ENCODE results near the gene RASAL1.

Gene RASAL1

GRCh38 chr12:113135178-113136127, at the start of gene RASAL1:
TSS of gene RASAL1 (minus strand) at chr12:113135761. CDS start at chr12:113135462, 299 bp downstream.
- no peak for DNase-seq (ENCODE audit: extremely low read depth, low read depth)
- H3K4me3 ChIP-seq (replicated peaks; ENCODE audit: low read depth, low read length): no peak within 1 kb of the TSS
- TF ChIP-seq, protein P1, sequence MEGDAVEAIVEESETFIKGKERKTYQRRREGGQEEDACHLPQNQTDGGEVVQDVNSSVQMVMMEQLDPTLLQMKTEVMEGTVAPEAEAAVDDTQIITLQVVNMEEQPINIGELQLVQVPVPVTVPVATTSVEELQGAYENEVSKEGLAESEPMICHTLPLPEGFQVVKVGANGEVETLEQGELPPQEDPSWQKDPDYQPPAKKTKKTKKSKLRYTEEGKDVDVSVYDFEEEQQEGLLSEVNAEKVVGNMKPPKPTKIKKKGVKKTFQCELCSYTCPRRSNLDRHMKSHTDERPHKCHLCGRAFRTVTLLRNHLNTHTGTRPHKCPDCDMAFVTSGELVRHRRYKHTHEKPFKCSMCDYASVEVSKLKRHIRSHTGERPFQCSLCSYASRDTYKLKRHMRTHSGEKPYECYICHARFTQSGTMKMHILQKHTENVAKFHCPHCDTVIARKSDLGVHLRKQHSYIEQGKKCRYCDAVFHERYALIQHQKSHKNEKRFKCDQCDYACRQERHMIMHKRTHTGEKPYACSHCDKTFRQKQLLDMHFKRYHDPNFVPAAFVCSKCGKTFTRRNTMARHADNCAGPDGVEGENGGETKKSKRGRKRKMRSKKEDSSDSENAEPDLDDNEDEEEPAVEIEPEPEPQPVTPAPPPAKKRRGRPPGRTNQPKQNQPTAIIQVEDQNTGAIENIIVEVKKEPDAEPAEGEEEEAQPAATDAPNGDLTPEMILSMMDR (IDR thresholded peaks at IDR 0.05; ENCODE audit: low read depth, low read length, missing control alignments): peak; percentile 28

- TF ChIP-seq, protein P1 (IDR thresholded peaks at IDR 0.05; ENCODE audit: low read depth, low read length, missing control alignments): no peak
- DNase-seq (ENCODE audit: extremely low read depth, low read depth): peak; percentile 82
- H3K4me3 ChIP-seq (replicated peaks; ENCODE audit: low read depth, low read length): peak overlapping the region; percentile 86
Observed at GRCh38 chr12:113184900-113185179, 49.3 kb upstream of the RASAL1 start.

- TF ChIP-seq, protein P1 (IDR thresholded peaks at IDR 0.05; ENCODE audit: low read depth, low read length, missing control alignments): no peak
- no peak for DNase-seq (ENCODE audit: extremely low read depth, low read depth)
- peak overlapping the region; percentile 86 for H3K4me3 ChIP-seq (replicated peaks; ENCODE audit: low read depth, low read length)
Observed at GRCh38 chr12:113184098-113184899, 48.7 kb upstream of the RASAL1 start.

- H3K4me3 ChIP-seq (replicated peaks; ENCODE audit: low read depth, low read length): 0 out of 2 replicates have a peak overlapping the region, but pooled peaks have one; percentile 86
- no peak for DNase-seq (ENCODE audit: extremely low read depth, low read depth)
- TF ChIP-seq, protein P1 (IDR thresholded peaks at IDR 0.05; ENCODE audit: low read depth, low read length, missing control alignments): no peak
Observed at GRCh38 chr12:113183030-113183589, 47.5 kb upstream of the RASAL1 start.

DNA sequence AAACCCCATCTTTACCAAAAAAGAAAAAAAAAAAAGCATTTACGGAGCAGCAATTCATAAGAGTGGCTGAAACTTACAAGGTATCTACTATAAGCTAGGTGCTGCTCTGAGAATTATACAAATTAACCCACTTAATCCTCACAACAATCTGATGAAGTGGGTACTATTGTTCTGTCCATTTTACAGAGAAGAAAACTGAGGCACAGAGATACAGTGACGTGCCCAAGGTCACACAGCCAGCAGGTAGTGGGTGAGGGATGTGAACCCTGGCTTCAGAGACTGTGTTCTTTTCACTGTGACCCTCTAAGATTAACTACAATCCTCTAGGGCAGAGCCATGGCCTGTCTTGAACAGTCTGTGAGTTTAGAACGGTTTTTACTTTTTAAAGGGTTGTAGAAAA, 46.4 kb upstream of the RASAL1 start:
- no peak overlapping the region for H3K4me3 ChIP-seq (replicated peaks; ENCODE audit: low read depth, low read length)
- TF ChIP-seq, protein P1 (IDR thresholded peaks at IDR 0.05; ENCODE audit: low read depth, low read length, missing control alignments): no peak
- DNase-seq (ENCODE audit: extremely low read depth, low read depth): no peak

- TF ChIP-seq, protein P1 (IDR thresholded peaks at IDR 0.05; ENCODE audit: low read depth, low read length, missing control alignments): no peak
- DNase-seq (ENCODE audit: extremely low read depth, low read depth): no peak
- no peak overlapping the region for H3K4me3 ChIP-seq (replicated peaks; ENCODE audit: low read depth, low read length)
Observed at GRCh38 chr12:113180333-113180732, 44.8 kb upstream of the RASAL1 start.

Data from HFF-Myc (cell line).